HCT116 (cell line): ENCODE measurements around the gene TMEM87A.

Source experiments
- CEBPB ChIP-seq: IDR thresholded peaks from 2 replicates; pipeline ENCODE4 v1.6.1; 2012; ENCODE audit warnings: low read depth
- CTCF ChIP-seq, 3 experiments: fragments of 200-600 bp in 1 of 3; sonication (generic) in 1 of 3; IDR thresholded peaks in 2 of 3; conservative IDR thresholded peaks in 1 of 3; 2 replicates each; pipeline ENCODE4 v1.5.1; 2012 to 2017; ENCODE audit warnings: low read depth in 2 of 3, low read length in 2 of 3, antibody characterized with exemption in 1 of 3, borderline replicate concordance in 1 of 3, control low read depth in 1 of 3, mild to moderate bottlenecking in 1 of 3, mixed read lengths in 1 of 3, mixed run types in 1 of 3, moderate library complexity in 1 of 3; ENCODE audit not compliant: insufficient read depth in 1 of 3
- EGR1 ChIP-seq: IDR thresholded peaks from 2 replicates; pipeline ENCODE4 v1.6.1; 2012; ENCODE audit warnings: low read depth
- EZH2 ChIP-seq: fragments of 200-600 bp; sonication (generic); IDR thresholded peaks from 2 replicates; pipeline ENCODE4 v1.6.1; 2017; ENCODE audit warnings: antibody characterized with exemption, mixed run types
- FOSL1 ChIP-seq: IDR thresholded peaks from 2 replicates; pipeline ENCODE4 v1.6.1; 2012; ENCODE audit warnings: low read depth
- MAX ChIP-seq: IDR thresholded peaks from 2 replicates; pipeline ENCODE4 v1.6.1; 2012
- POLR2A ChIP-seq: IDR thresholded peaks from 2 replicates; pipeline ENCODE4 v1.7.0; 2011; ENCODE audit warnings: borderline replicate concordance; ENCODE audit not compliant: insufficient read depth, insufficient read length; ENCODE audit errors: extremely low read depth
- POLR2AphosphoS5 ChIP-seq: IDR thresholded peaks from 2 replicates; pipeline ENCODE4 v1.6.1; 2011; ENCODE audit warnings: mild to moderate bottlenecking, low read depth, low read length, moderate library complexity
- RAD21 ChIP-seq: IDR thresholded peaks from 2 replicates; pipeline ENCODE4 v1.6.1; 2012; ENCODE audit warnings: low read depth, mild to moderate bottlenecking
- REST ChIP-seq: IDR thresholded peaks from 2 replicates; pipeline ENCODE4 v1.6.1; 2012; ENCODE audit warnings: low read depth
- TCF7L2 ChIP-seq: IDR thresholded peaks from 2 replicates; pipeline ENCODE4 v1.7.0; 2011; ENCODE audit warnings: borderline replicate concordance, inconsistent platforms; ENCODE audit not compliant: insufficient read depth, insufficient read length; ENCODE audit errors: extremely low read depth
- YY1 ChIP-seq: IDR thresholded peaks from 2 replicates; pipeline ENCODE4 v1.6.1; 2011; ENCODE audit warnings: low read length, low read depth, moderate library complexity, mild to moderate bottlenecking; ENCODE audit not compliant: insufficient replicate concordance; ENCODE audit errors: extremely low read depth
- ZBTB33 ChIP-seq: IDR thresholded peaks from 2 replicates; pipeline ENCODE4 v1.6.1; 2011; ENCODE audit warnings: mild to moderate bottlenecking, low read length, moderate library complexity; ENCODE audit not compliant: insufficient replicate concordance; ENCODE audit errors: extremely low read depth
- ZNF274 ChIP-seq: fragments of 200-500 bp; sonication (Bioruptor generic); IDR thresholded peaks from 2 replicates; pipeline ENCODE4 v1.6.1; 2014; ENCODE audit warnings: mild to moderate bottlenecking, low read depth, low read length, inconsistent platforms

- TF ChIP-seq CTCF (IDR thresholded peaks at IDR 0.05 in 2 of 3, conservative IDR thresholded peaks at IDR 0.05 in 1 of 3; ENCODE audit: borderline replicate concordance in 1 of 3, insufficient read depth in 1 of 3, low read depth in 2 of 3, low read length in 2 of 3) (no peak), POLR2A (no peak), EZH2 (no peak), MAX (no peak), FOSL1 (no peak), REST (no peak), TCF7L2 (no peak), CEBPB (no peak), ZBTB33 (no peak), YY1 (no peak), ZNF274 (no peak), EGR1 (no peak), RAD21 (no peak), POLR2AphosphoS5 (no peak)
Measured at GRCh38 chr15:42178056-42178455, 95.2 kb downstream of the TMEM87A start.
